ENCODE measurements around the gene TMEM38B. TPM values are rescaled to one million over a fixed set of nuclear protein-coding genes. Genes with fewer than 3 reads are reported as not detected.

TMEM38B gene
- total RNA-seq, 2 experiments from 2014 or later = 15.9 to 22.5 TPM

DNA sequence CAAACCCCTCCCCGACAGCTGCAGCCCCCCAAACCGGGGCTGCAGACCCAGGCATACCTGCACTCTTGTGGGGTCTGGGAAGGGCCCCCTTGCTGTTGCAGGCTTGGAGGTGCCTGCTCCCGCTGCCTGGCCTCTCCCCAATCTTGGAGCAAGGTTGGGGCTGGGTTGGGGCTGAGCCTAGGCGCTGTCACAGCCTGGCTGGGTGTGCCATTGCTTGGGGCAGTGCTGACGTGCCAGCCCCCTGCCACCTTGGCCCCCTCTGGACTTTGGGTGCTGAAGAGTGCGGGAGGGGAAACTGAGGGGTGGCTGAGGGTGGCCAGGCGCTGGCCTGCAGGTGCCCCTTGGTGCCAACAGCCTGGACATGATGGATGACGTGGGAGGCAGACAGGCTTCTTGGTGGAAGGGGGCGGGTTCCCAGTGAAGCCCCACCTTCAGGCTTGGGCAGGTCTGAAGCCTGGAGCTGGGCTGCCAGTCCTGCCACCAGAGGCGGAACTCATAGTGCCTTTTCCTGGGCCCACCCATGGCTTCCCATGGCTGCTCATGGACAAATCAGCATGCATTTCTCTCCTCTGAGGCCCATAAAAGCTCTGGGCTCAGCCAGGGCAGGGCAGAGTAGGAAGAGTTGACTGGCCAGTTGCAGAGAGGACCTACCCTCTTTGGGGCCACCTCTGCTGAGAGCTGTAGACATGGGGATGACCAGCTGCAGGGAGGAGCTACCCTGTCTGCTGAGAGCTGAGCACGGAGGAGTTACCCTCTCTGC is 19.1 kb downstream of the TMEM38B start:
- Histone ChIP-seq H3K9me3 (ENCODE audit: low read length) (no peaks in the 10 kb centered on the region), H4K20me1 (ENCODE audit: insufficient read depth, low read length) (no peaks in the 10 kb centered on the region), H3K4me2 (ENCODE audit: low read length) (no peak overlapping the region), H3K79me2 (ENCODE audit: insufficient read depth, low read depth, low read length) (no peaks in the 10 kb centered on the region), H3K36me3 (ENCODE audit: insufficient read depth, low read length) (peaks cover 6% of the 10 kb centered on the region; the same call in 1 of the 2 replicates), H3K4me1 (ENCODE audit: insufficient read depth, low read length, poor library complexity, severe bottlenecking) (no peaks in the 10 kb centered on the region), H3K4me3 (ENCODE audit: low read depth, low read length, poor library complexity, severe bottlenecking) (no peak overlapping the region), H3K9me2 (ENCODE audit: insufficient read depth, low read length) (no peaks in the 10 kb centered on the region), H3K27ac (ENCODE audit: low read depth, low read length, poor library complexity, severe bottlenecking) (no peak overlapping the region), H2AFZ (ENCODE audit: low read length) (no peak overlapping the region)
- no TSS peak for BruUV-seq (replicated peaks)
- TF ChIP-seq, protein P1, sequence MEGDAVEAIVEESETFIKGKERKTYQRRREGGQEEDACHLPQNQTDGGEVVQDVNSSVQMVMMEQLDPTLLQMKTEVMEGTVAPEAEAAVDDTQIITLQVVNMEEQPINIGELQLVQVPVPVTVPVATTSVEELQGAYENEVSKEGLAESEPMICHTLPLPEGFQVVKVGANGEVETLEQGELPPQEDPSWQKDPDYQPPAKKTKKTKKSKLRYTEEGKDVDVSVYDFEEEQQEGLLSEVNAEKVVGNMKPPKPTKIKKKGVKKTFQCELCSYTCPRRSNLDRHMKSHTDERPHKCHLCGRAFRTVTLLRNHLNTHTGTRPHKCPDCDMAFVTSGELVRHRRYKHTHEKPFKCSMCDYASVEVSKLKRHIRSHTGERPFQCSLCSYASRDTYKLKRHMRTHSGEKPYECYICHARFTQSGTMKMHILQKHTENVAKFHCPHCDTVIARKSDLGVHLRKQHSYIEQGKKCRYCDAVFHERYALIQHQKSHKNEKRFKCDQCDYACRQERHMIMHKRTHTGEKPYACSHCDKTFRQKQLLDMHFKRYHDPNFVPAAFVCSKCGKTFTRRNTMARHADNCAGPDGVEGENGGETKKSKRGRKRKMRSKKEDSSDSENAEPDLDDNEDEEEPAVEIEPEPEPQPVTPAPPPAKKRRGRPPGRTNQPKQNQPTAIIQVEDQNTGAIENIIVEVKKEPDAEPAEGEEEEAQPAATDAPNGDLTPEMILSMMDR (conservative IDR thresholded peaks at IDR 0.05; ENCODE audit: low read length) = no peak
- TF ChIP-seq EZH2phosphoT487 (IDR thresholded peaks at IDR 0.05; ENCODE audit: borderline replicate concordance, low read depth, low read length) = no peak
- ChIA-PET POLR2A (interaction anchor here (0.7 to 1.4 kb wide), 4 partner anchors 9 to 1472 kb away, joined by 3 to 7 read pairs (median 4); no protein-coding TSS in a partner anchor), CTCF (ENCODE audit: unreplicated experiment) (interaction anchor here (1.0 kb wide), 1 partner anchor 101 kb away, joined by 3 read pairs; no protein-coding TSS in a partner anchor)
- intact Hi-C loops (cut with micrococcal nuclease; ENCODE audit: unreplicated experiment) = no loop called here
- no peak for DNase-seq (ENCODE audit: low spot score)

DNA sequence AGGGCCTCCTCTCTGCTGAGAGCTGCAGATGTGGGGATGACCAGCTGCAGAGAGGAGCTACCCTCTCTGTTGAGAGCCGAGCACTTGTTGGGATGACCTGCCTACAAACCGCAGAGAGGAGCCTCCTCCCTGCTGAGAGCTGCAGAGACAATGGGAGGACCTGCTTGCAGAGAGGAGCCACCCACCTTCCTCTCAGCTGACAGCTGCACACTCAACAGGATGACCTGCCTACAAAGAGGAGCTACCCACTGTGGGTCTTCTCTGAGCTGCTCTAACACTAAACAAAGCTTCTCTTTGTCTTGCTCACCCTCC is 19.6 kb downstream of the TMEM38B start:
- no peaks in the 10 kb centered on the region for H3K4me1 ChIP-seq (ENCODE audit: insufficient read depth, low read length, poor library complexity, severe bottlenecking)
- H3K4me2 ChIP-seq (ENCODE audit: low read length) = no peak overlapping the region
- no peaks in the 10 kb centered on the region for H3K79me2 ChIP-seq (ENCODE audit: insufficient read depth, low read depth, low read length)
- CTCF ChIA-PET (ENCODE audit: unreplicated experiment) = interaction anchor here (1.0 kb wide), 1 partner anchor 102 kb away, joined by 3 read pairs; no protein-coding TSS in a partner anchor
- intact Hi-C loops (cut with micrococcal nuclease; ENCODE audit: unreplicated experiment) = no loop called here
- BruUV-seq (replicated peaks) = no TSS peak
- no peaks in the 10 kb centered on the region for H4K20me1 ChIP-seq (ENCODE audit: insufficient read depth, low read length)
- H3K9me2 ChIP-seq (ENCODE audit: insufficient read depth, low read length) = no peaks in the 10 kb centered on the region
- no peak overlapping the region for H3K4me3 ChIP-seq (ENCODE audit: low read depth, low read length, poor library complexity, severe bottlenecking)
- no peak overlapping the region for H3K27ac ChIP-seq (ENCODE audit: low read depth, low read length, poor library complexity, severe bottlenecking)
- peaks cover 6% of the 10 kb centered on the region; the same call in 1 of the 2 replicates for H3K36me3 ChIP-seq (ENCODE audit: insufficient read depth, low read length)
- TF ChIP-seq EZH2phosphoT487 (IDR thresholded peaks at IDR 0.05; ENCODE audit: borderline replicate concordance, low read depth, low read length) = no peak
- TF ChIP-seq, protein P1 (conservative IDR thresholded peaks at IDR 0.05; ENCODE audit: low read length) = no peak
- POLR2A ChIA-PET = interaction anchor here (0.7 to 1.4 kb wide), 4 partner anchors 9 to 1472 kb away, joined by 3 to 7 read pairs (median 4); no protein-coding TSS in a partner anchor
- H2AFZ ChIP-seq (ENCODE audit: low read length) = no peak overlapping the region
- H3K9me3 ChIP-seq (ENCODE audit: low read length) = no peaks in the 10 kb centered on the region
- no peak for DNase-seq (ENCODE audit: low spot score)

DNA sequence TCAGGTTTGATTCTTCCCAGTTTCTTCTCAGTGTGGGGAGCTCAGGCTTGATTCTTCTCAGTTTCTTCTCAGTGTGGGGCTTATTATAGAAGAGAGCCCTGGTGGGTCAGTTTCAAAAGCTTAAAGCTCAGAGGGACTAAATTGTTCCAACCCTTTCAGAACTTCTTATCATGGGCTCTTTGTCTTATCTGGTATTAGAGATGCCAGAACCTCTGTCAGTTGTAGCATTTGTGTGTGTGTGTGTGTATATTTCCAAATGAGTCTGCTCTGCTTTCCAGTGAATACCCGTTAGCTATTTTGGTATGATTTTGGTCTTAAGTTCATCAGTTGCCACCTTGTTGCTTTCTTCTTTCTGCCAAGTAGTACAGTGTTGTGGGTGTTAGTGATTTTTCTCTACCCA is 21.8 kb downstream of the TMEM38B start:
- Histone ChIP-seq H3K9me2 (ENCODE audit: insufficient read depth, low read length) (no peaks in the 10 kb centered on the region), H4K20me1 (ENCODE audit: insufficient read depth, low read length) (no peaks in the 10 kb centered on the region), H2AFZ (ENCODE audit: low read length) (no peak overlapping the region), H3K27ac (ENCODE audit: low read depth, low read length, poor library complexity, severe bottlenecking) (no peak overlapping the region), H3K4me2 (ENCODE audit: low read length) (no peak overlapping the region), H3K4me3 (ENCODE audit: low read depth, low read length, poor library complexity, severe bottlenecking) (no peak overlapping the region), H3K4me1 (ENCODE audit: insufficient read depth, low read length, poor library complexity, severe bottlenecking) (no peaks in the 10 kb centered on the region), H3K79me2 (ENCODE audit: insufficient read depth, low read depth, low read length) (no peaks in the 10 kb centered on the region), H3K36me3 (ENCODE audit: insufficient read depth, low read length) (peaks cover 6% of the 10 kb centered on the region; the same call in 1 of the 2 replicates), H3K9me3 (ENCODE audit: low read length) (no peaks in the 10 kb centered on the region)
- ChIA-PET POLR2A (interaction anchor here (1.0 kb wide), 1 partner anchor 14 kb away, joined by 3 read pairs; no protein-coding TSS in a partner anchor), CTCF (ENCODE audit: unreplicated experiment) (no interaction called here)
- intact Hi-C loops (cut with micrococcal nuclease; ENCODE audit: unreplicated experiment) = no loop called here
- DNase-seq (ENCODE audit: low spot score) = no peak
- BruUV-seq (replicated peaks) = no TSS peak
- TF ChIP-seq EZH2phosphoT487 (IDR thresholded peaks at IDR 0.05; ENCODE audit: borderline replicate concordance, low read depth, low read length) = no peak
- TF ChIP-seq, protein P1 (conservative IDR thresholded peaks at IDR 0.05; ENCODE audit: low read length) = no peak
